NCI-H526 (cell line): ENCODE data around the gene P2RX2.

Experiments
- DNase-seq, 2 experiments: peaks; one replicate each; lab custom pipeline; 2025; lab: John Stamatoyannopoulos, UW

P2RX2 gene

DNA sequence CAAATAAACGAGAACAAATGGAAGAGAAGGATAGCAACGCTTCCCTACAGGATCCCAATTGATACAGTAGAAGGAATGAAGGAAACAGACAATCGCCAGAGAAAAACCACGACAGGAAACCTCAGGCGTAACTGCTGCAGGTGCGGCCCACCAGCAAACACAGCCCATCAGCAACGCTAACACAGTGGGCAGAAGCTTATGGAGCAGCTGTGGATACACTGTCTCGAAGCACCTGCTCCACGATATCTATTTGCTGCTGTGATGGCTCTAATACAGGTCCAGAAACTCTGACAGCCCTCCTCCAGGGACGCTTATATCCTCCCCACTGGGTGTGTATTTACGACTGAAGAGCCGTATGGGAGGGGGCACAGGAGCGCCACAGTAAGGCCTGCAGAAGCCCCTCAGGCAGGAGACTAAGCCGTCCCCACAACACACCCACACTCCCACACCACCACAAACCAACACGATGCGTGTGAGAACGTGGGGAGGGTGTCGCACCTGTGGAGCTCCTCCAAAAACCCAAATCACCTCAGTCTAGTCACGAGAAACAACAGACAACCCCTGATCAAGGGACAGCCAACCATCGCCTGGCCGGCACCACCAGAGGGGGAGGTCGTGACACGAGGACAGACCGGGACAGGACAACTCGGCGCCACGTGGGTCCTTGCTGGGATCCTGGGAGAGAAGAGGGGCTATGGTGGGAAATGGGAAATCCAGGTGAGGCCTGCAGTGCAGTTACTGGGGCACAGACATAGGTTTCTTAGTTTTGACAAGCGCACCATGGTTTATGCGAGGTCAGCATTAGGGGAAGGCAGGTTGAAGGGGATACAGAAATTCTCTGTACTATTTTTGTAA lies 44.6 kb downstream of the P2RX2 start:
- DNase-seq = no peak

DNA sequence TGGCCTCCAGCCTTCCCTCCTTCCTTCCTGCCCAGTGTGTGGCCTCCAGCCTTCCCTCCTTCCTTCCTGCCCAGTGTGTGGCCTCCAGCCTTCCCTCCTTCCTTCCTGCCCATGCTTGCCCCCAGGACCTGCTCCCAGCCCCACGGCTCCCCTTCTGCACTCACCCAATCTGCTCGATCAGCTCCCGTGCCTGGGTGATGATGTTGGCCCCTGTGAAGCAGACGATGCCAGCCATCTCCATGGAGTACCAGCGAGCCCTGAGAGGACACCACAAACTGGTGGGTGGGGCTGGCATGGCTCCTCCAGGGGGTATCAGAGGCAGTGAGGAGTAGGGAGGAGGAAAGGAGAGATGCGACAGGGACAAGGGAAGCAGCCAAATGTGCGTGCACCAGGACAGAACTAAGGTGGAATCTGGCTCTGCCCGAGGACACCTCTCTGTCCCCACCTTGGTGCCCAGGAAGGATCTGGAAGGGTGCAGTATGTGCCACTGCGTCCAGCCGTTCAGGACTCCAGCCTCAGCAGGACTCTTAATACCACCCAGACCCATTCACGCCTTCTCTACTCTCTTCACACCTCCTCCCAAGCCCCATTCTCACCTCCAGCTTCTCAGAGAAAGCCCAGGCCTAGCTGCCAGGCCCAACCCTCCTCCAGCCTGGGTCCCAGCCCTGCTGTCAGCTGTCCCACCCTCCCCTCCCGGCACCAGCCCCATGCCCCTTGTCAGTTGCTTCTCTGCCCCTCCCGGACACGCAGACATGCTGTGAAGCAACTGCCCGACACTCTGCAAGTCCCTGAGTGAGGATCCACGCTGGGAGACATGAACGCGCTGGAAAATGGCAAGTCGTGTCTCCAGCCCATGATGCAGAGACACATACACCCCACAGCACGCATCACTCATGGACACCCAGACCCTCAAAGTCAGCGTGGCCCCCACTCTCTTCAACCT lies 45.9 kb downstream of the P2RX2 start:
- no peak for DNase-seq

DNA sequence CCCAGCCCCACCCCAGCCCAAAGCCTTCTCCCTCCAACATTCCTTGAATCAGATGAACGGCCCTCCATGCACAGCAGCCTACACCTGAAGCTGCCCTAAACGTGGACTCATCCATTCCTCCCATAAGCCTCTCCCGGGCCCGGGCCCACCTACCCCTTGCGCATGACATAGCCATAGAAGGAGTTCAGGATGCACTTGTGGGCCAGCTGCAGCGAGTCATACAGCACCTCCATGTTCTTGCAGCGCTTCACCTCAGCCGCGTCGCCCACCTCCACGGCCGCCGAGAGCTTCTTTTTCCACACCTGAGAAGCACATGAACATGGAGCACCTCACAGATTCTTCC lies 46.5 kb downstream of the P2RX2 start:
- no peak for DNase-seq

DNA sequence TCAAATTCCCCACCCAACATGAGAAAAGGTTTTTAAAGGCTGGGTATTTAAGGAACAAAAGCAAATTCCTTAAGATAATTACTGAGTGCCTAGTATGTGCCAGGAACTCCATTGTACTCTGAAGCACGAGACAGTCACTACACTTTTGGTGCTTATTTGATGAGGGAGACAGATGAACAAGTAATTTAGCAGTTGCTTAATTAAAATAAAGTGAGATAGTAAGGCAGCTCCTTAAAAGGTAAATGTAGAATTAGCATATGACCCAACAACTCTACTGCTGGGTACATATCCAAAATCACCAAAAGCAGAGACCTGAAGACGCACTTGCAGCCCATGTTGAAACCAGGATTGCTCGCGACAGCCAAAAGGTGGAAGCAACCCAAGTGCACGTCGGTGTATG lies 47.2 kb downstream of the P2RX2 start:
- no peak for DNase-seq

DNA sequence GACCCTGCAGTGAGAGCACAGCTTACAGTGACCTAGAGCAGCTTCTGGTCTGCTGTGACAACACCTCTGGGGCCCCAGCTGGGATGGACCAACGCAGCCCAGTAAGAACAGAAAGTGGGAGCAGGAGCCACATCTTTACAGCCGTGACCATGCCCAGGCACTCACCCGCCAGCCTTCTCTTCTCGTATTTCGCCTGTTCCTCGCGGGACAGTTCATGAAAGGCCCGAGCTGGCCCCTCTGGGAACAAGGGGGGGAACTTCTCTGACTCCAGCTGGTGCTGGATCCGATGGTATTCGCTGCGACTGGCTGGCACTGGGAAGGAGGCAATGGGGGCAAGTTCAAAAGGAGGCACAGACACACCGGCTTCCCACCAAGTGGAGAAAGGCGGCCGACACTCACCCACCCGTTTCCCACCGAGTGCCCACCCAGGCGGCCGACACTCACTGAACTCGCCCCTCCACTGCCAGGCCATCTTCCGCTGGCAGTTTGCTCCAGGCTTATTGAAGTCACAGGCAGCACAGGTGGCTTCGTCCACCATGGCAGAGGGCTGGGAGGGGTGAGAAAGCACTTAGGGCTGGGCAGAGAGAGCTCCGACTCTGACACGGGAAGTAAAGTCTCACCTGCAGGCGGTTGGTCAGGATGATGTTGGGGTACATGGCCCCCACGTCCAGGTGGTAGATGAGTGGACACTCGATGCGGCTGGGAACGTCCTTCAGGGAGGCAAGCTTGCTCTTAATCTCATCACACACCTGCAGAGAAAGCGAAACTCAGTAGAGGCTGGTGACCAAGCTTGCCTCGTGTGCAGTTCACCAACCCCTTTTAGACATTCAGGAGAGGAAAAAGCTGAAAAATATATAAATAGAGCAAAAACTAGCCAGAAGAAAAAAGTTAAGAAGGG lies 49.9 kb downstream of the P2RX2 start:
- no peak for DNase-seq

DNA sequence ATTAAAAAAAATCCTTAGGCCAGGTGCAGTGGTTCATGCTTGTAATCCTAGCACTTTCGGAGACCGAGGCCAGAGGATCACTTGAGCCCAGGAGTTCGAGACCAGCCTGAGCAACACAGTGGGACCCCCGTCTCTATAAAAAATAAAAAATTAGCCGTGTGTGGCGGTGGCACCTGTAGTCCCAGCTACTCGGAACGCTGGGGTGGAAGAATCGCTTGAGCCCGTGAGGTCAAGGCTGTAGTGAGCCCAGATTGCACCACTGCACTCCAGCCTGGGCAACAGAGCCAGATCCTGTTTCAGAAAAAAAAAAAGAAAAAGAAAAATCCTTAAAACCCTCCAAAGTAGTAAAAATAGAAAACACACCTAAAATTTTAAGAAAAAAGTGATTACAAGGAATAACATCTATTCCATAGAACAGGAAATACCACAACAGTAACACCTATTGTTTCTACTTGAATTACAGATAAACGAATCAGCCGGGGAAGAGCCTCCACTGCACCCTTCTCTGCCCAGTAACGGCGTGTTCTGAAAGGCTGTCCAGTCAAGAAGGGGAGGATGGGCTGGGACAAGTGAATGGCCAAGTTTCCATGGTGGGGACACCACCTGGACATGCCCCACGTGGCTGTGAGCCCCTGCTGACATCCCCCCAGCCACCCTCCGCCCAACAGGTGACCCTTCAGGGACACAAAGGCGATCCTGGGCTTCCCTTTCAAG lies 50.7 kb downstream of the P2RX2 start:
- no peak for DNase-seq
